IPS-NIHi11 (cell line): ENCODE measurements around the gene GNPTAB.

ENCODE experiments used
- DNase-seq: peaks from one replicate; pipeline ENCODE4 v3.0.0; 2012; ENCODE audit warnings: mixed read lengths, low spot score

GNPTAB gene

DNA sequence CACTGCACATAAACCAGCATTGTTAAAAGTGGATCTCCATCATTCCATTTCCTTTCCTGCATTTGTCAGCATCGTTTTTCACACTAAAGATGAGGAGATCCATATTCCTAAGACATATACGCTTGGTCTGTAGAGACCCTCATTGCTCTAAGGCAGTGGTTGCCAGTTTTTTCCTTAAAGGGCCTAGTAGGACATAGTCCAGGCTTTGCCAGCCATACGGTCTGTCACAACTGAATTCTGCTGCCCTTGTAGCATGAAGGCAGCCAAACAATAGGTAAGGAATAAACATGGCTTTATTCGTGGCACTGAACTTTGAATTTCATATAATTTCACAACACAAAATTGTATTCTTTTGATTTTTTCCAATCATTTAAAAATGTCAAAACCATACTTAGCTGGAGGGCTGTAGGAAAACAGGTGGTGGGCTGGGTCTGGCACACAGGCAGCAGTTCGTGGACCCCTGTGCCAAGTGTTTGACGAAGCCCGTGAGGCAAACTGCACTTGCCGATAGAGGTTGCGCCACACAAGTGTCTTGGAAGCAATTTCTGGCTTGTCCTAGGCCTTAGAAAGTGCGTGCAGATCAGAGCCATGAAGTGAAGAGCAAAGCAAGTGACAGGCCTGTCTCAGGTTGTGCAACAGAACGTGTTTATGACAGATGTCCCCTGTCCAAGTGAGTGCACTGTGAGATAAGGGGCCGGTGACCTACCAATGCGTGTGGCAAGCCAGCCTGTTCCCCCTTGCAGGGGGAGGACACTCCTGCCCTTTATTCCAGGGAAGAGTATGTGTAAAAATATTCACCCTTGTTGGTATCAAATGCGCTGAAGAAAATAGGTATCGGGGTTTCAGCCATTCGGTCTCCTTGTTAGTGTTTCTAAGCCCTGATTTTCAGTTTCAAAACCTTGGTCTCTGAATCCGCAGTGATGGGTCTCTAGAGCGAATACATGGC is 134.2 kb downstream of the GNPTAB start:
- no peak for DNase-seq

GRCh38 chr12:101695706-101696105 is 135.1 kb downstream of the GNPTAB start:
- DNase-seq, result no peak
